GM19043 (cell line): ENCODE results near the gene OLIG1.

ENCODE experiments used
- ATAC-seq: cut with Tn5 transposase; IDR thresholded peaks from one replicate; pipeline ENCODE4 v1.9.1; 2021; ENCODE audit warnings: low read depth; ENCODE audit not compliant: unreplicated experiment

The OLIG1 gene

DNA sequence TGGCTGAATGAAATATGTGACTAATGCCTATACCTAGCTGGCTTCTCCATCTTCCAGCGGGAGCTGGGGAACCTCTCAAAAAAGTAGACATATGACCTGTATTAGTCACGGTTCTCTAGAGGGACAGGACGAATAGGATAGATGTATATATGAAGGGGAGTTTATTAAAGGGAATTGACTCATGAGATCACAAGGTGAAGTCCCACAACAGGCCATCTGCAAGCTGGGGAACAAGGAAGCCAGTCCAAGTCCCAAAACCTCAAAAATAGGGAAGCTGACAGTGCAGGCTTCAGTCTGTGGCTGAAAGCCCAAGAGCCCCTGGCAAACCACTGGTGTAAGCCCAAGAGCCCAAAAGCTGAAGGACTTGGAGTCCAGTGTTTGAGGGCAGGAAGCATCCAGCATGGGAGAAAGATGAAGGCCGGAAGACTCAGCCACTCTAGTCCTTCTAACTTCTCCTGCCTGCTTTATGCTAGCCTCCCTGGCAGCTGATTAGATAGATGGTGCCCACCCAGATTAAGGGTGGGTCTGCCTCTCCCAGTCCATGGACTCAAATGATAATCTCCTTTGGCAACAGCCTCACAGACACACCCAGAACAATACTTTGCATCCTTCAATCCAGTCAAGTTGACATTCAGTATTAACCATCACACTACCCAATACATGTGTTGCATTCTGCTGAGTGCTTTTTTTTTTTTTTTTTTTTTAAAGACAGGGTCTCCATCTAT, 19.6 kb downstream of the OLIG1 start:
- ATAC-seq = no peak

DNA sequence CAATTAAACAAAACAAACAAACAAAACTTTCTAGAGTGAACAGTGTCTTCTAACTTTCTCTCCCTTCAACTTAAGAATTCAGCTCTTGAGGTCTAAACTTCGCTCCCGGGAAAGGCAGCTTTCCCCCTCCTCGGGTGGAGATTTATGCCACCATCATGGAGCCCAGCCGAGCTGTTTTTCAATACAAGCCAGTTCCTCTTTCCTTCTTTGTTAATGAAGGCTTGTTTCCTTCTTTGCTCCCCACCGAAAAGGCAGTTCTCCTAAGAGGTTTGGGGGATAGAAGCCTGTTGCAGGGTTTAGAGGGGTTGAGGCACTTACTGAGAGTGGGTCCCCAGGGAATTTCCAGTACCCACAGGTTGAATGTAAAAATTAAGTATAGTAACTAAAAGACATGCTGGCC, 26.5 kb downstream of the OLIG1 start:
- no peak for ATAC-seq

DNA sequence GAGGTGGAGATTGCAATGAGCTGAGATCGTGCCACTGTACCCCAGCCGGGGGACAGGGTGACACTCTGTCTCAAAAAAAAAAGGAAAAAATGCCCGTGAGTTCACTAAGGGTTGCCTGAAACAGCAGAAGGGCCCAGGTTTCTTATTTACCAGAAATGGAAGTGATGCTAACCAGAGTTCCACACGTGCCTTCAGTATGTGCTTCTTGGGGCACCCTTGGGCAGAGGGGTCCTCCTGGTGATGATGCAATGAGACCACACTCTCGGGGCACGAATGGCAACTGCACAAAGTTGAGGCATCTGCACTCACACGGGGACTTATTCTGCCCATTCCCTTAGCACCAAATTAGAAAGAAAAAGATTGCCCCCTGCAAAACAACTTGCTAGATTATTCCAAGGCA, 29.2 kb downstream of the OLIG1 start:
- no peak for ATAC-seq

GRCh38 chr21:33101300-33101911, 31.5 kb downstream of the OLIG1 start:
- no peak for ATAC-seq

GRCh38 chr21:33105088-33105487, 35.1 kb downstream of the OLIG1 start:
- no peak for ATAC-seq

GRCh38 chr21:33108228-33108627, 38.3 kb downstream of the OLIG1 start:
- ATAC-seq = no peak

- no peak for ATAC-seq
Measured at GRCh38 chr21:33109574-33110339, 39.8 kb downstream of the OLIG1 start.

- ATAC-seq = no peak
Measured at GRCh38 chr21:33110340-33110715, 40.4 kb downstream of the OLIG1 start.

- ATAC-seq = no peak
Measured at GRCh38 chr21:33111577-33111976, 41.6 kb downstream of the OLIG1 start.

DNA sequence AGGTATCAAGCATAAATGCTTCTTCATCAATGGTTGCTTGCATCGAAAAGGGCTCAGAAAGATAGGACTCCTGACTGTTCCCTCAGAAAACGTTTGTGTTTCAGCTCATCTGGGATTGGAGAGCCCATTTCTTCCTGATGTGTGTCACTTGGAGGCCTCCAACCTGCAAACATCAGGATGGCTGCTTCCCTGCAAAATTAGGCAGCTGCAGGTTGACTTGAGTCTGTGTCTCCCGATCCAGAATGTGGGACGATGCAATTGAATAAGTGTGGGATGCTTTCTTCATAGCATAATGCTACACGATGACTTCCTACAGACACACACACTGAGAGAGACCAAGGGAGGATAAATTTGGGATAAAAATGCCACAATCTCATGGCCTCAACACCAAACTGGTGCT, 42.2 kb downstream of the OLIG1 start:
- no peak for ATAC-seq

DNA sequence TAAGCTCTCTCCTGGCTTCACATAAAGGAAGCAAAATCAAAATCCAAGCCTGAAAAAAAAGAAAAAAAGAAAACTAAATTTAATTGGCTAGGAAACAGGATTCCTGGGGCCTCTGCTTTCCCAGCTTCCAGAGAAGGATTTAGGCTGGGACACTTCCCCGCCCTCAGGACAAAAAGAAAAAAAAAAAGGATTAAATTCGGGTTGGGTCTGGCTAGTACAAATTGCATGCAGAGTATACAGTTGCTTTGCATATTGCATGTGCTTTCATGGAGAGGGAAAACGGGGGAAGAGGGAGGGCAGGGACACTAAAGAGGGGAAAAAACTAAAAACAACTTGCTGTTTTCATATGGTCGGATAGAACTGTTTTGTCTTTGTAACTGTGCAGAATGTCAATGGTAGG, 42.7 kb downstream of the OLIG1 start:
- ATAC-seq = no peak

GRCh38 chr21:33113131-33113530, 43.2 kb downstream of the OLIG1 start:
- ATAC-seq = no peak

GRCh38 chr21:33114276-33114675, 44.3 kb downstream of the OLIG1 start:
- ATAC-seq = no peak

GRCh38 chr21:33115631-33116510, 45.9 kb downstream of the OLIG1 start:
- ATAC-seq = no peak

GRCh38 chr21:33116676-33117075, 46.7 kb downstream of the OLIG1 start:
- ATAC-seq = no peak

GRCh38 chr21:33117101-33117888, 47.4 kb downstream of the OLIG1 start:
- no peak for ATAC-seq
